HG03571 (cell line): ENCODE data around the gene CCM2L.

Experiments
- ATAC-seq: cut with Tn5 transposase; IDR thresholded peaks from one replicate; pipeline ENCODE4 v1.9.1; 2021; ENCODE audit not compliant: unreplicated experiment

The CCM2L gene

DNA sequence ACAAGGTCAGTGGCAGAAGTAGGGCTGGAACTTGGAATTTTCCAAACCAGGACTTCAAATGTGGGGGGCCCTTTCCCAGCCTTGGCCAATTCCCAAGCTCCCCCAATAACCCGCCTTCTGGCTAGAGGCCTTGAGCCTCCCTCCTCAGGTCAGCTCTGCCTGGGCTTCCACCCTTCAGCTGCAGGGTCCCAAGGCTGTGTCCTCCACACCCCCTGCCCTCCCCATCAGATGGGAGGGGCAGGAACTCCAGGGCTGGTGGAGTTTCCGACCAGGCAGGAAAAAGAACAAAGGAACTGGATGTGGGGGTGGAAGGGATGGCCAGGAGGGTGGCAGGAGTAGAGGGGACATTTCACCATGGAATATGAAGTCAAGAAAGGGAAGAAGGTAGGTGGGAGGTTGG lies at the start of gene CCM2L:
Gene CCM2L, plus strand, starts transcription at position 338 of the 400 bp plus-strand sequence. Its CDS starts 17 bp downstream, at position 355.
- ATAC-seq: no peak

GRCh38 chr20:31962761-31963160 lies 47.5 kb upstream of the CCM2L start:
- no peak for ATAC-seq

DNA sequence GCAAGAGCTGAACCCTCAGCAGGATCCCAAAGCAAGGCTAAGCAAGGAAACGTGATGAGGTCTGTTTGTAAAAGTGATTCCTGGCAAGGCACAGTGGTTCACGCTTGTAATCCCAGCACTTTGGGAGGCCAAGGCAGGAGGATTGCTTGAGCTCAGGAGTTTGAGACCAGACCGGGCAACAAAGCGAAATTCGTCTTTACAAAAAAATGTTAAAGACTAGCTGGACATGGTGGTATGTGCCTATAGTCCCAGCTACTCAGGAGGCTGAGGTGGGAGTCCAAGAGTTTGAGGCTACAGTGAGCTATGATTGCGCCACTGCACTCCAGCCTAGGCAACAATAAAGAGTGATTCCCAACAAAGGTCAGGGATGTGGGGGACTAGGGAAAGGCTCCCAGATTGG lies 46.3 kb upstream of the CCM2L start:
- ATAC-seq: no peak

DNA sequence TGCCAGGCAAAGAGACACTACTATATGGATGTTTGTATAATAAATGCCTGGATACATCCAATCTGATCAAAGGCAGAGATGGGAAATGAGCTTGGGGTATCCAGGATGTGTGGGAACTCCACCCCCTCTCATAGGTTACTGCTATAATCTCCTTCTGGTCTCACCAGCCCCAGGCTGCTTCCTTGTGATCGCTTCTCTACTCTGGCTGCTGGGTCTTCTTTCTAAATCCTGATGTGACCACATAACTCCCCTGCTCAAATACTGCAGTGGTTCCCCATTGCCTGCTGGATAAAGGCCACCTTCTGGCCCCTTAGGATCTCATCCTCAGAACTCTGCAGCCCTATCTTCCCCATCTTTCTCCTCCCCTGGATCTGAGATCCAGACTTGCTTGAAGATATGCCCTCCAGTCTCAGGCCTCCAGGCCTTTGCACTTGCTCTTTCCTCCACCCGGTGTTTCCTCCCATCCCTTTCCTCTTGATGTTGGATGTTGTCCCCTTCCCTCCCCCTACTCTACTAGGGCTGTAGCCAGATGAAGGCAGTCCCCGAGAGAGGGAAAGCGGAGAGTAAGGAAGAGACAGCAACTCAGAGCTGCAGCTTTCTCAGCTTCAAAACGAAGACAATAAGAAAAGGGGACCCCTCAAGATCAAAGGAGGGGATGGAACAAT lies 43.1 kb upstream of the CCM2L start:
- no peak for ATAC-seq

- ATAC-seq: no peak
These were observed 42.4 kb upstream of the CCM2L start, which contains the start of gene XKR7 for GRCh38 chr20:31967830-31968249. XKR7 (plus strand) TSS chr20:31968151; CDS start chr20:31968176, 25 bp downstream.

GRCh38 chr20:31968291-31969126 lies 41.7 kb upstream of the CCM2L start:
- no peak for ATAC-seq

DNA sequence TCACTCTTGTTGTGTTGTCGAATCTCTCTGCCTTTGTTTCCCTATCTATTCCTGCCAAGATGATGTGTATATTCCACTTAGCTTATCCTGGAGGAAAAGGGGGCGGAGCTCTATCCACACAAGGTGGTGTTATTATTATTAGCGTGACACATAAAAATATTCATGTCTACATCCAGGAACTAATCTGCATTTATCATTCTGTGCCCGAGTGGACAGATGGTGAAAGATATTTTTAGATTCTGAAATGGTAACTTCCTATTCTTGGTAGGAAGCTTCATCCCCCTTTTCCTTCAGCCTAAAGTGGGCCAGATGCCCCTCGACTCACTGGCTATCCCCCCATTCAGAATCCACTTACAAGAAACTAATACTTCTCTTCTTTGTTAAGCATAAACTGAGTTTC lies 40.2 kb upstream of the CCM2L start:
- no peak for ATAC-seq

DNA sequence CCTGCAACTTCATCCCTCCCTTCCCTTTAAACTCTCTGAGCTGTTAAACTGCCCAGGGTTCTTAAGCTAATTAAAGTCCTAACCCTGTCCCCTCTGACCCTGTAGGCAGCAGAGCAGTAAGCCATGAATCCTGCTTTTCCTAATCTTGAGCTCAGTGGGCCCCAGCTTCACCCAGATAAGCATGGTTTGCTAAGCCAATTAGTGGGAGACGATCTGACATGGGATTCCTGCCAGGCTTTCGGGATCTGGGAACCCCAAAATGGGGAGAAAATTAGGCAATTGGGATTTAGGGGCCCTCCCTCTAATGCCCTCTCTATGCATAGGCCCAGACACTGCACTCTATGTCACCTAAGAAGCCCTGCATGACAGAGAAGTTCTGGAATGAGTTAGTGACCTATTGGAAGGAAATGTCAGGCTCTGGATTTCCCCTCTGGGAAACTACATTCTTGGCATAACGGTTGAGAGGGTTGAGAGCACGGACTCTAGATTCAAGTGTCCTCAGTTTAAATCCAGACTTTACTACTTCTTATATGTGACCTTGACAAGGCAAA lies 37.7 kb upstream of the CCM2L start:
- no peak for ATAC-seq

- no peak for ATAC-seq
These were observed 35.9 kb upstream of the CCM2L start for GRCh38 chr20:31974296-31974695.

DNA sequence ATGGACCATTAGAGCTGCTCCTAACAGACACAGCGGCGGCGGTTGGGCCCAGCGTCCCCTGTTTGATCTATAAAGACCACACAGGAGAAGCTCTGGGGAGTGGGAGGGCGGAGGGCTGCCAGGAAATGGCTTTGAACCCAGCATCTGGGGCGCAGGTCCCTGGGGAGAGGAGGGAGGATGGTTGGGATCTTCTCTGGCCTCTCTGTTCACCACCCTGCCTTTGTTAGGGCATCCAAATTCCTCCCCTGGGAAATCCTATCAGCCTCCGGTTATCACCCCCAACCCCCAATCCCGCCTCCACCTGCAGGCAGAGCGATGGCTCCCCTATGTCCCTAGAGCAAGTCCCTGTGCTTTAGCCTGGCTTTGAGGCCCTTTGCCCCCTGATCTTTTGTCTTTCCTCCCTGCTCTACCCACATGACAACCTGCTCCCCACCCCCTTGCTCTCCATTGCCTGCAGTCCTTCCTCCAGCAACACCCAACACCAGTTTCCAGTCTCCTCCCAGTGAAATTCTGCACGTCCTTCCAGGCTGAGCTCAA lies 35.2 kb upstream of the CCM2L start:
- ATAC-seq: no peak

DNA sequence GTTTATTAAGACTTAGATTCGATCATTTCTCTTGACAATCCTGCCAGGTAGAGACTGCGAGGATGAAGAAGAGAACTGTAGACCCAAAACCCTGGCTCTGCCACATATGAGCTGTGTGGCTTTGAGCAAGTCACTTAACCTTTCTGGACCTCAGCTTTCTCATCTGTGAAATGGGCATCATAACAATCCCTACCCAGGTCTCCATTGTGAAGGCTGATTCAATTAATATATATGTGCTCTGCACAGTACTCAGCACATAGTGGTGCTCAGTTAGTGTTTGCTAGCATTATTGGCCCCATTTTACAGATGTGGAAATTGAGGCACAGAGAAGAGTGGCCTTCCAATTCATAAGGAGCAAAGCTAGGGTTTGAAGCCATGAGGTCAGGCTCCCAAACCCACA lies 34.4 kb upstream of the CCM2L start:
- ATAC-seq: no peak

DNA sequence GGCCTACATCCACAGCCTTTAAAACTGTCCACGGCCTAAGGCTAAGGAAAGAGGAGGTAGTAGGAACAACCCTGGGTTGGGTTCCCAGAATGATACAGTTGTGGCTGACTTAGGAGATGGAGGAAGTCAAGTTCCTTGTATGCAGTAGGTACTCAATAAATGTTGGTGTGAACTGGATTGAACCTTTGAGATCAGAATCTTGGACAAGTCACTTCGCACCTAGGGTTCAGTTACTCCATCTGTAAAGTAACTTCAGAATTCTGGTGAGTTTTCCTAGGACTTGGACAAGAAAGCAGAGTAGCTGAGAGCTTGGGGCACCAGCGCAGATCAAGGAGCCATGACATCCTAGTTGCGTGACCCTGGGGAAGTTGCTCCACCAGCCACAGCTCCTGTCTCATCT lies 33.2 kb upstream of the CCM2L start:
- ATAC-seq: no peak

GRCh38 chr20:31979713-31980426 lies 30.4 kb upstream of the CCM2L start:
- no peak for ATAC-seq

- ATAC-seq: no peak
These were observed 28.5 kb upstream of the CCM2L start for GRCh38 chr20:31981784-31982183.

GRCh38 chr20:31984981-31985471 lies 25.2 kb upstream of the CCM2L start:
- no peak for ATAC-seq

DNA sequence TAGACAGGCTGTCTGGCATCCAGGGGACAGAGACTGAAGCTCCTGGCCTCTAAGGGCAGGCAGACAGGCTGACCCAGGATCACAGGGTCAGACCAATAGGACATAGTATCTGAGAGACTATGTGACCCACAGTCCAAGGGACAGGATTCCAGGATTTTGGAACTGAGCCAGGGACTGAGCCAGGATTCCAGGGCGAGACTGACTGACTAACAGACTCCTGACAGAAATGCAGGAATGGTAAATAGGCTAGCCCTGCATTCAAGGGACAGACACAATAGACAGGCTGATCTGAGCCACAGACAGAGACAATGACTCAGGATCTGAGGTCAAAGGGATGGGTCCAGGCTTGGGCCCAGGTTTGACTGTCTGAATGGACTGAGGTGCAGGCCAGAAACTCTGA lies 22.5 kb upstream of the CCM2L start:
- no peak for ATAC-seq

DNA sequence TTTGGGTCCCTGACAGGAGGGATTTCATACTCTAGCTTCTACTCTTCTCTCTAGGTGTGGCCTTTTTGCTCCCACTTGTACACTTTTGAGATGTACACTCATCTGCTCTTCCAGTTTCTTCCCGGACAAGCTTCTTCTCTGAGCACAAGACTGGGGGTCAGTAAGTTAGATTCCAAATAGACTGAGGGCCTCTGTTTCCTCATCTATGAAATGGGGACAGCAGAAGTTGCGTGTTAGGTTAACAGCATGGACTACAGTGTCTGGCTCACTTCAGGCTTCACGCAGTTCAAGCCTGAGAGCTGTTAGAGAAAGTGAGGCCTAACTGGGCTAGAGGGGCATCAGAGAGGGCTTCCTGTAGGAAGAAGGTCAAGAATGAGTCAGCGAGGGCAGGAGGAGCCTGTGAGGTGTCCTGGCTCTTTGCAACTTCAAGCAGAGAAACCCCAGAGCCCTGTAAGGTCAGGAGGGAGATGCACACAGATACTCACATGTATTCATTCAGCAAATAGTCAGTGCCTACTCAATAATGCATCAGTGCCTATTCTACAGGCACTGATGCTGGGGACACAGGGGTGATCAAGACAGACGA lies 21.7 kb upstream of the CCM2L start:
- ATAC-seq: no peak

DNA sequence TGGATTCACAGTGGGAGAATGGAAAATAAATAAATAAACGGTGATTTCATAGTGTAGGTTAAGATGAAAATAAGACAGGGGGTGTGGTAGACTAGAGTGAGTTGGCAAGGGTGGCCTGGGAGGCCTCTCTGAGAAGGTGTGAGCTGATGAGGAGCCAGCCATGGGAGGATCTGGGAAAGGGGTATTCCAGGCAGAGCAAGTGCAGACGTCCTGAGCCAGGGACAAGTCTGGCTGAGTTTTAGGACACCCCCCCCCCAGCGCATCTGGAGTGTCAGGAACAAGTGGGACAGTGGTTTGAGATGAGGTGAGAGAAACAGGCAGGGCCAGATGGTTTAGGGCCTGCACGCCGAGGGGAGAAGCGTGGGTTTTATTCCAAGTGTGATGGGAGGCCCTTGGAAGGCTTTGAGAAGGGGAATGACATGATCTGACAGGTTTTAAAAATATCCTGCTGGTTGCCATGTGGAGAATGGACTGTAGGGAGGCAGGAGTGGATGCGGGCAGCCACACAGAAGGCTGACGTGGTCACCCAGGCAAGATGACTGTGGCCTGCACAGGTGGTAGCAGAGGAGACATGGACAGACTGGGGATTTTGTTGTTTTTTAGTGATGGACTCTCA lies 21.1 kb upstream of the CCM2L start:
- ATAC-seq: no peak

DNA sequence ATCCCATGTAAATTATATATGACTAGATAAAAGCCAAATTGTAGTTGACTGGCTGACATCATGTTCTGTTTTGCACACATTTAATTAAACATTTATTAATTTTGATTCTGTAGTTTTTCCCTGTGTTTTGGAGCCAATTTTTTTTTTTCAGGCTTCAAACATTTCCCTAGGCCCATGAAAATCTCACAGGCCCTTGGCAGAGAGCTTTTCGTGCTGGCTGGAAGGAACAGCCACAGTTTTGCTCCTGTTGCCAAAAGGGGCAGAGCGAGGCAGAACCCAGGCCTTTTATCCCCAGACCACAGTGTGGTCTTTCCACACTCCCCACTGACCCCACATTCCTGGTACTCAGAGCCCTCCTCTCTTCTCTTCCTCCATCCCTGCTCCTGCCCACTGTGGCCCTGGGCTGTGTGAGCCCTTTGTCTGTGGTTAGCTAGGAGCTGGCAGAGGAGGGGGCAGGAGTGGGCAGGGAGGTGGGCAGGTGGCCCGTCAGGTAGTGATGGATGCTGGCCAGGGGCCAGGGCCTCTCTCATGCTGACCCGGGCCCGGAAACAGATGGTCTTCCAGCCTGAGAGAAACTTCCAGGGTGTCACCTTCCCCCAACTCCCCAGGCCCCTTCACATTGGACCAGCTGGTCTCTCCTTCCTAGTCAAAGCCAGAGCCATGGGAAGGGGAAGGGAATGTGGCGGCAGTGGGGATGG lies 19.4 kb upstream of the CCM2L start:
- no peak for ATAC-seq

DNA sequence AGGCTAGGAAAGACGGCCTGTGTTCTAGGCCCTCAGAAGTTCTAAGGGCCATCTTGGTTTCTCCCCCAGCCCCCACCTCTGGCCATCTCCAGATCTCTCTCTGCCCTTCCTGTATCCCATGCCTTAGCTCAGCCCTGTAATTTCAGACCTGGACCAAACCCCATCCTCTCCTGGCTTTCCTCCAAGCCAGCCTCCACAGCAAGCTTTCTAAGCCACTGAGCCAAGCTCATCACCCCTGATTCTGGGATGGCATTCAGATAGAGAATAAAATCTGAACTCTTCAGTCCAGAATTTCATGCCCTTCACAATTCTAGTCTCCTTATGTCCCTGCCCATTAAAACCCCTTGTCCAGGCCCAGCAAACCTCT lies 18.9 kb upstream of the CCM2L start:
- ATAC-seq: no peak
